ENCODE results near the gene SUSD4. TPM values are rescaled to one million over a fixed set of nuclear protein-coding genes. Genes with fewer than 3 reads are reported as not detected.

SUSD4 gene
- total and polyA plus RNA-seq, 2 donors (not counting 3 experiments of a cell fraction or from before 2014, with no cell fraction given): not detected

DNA sequence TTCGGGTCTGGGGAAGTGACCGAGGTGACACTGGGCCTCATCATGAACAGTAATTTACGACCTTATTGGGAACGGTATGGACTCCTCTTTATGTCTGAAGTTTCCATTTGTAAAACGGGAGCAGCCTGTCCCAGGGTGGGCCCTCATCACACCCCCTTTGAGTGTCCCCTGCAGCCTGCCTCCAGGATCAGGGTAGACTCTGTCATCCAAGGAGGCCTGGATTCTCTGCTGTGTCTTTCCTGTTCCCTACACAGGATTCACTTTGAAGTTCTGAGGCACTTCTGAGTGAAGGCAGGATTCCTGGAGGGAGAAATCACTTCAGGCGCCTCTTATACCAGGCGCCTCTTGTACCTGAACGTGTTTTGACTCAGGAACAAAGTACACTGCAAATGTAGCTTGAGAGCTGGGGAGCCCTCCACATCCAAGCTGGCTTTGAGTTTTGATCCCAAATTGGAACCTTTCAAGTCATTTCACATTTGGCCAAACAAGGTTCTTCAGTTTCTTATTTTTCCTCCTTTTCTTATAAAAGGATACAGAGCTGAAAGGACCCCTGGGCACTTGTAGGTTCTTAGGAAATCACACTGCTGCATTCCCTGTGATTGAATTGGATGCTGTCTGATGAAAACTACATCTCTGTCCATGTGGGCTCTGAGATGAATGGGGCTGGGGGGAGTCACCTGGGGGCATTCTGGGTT, 106.0 kb downstream of the SUSD4 start:
- Histone ChIP-seq H3K27ac (ENCODE audit: insufficient read depth, low read depth, low read length) (no peak overlapping the region), H3K27me3 (ENCODE audit: control insufficient read depth in 2 of 2, insufficient read depth in 2 of 2, low read length in 2 of 2) (peaks cover 0 to 3% of the 10 kb centered on the region in 2 experiments), H3K36me3 (ENCODE audit: control insufficient read depth in 2 of 2, extremely low read depth in 1 of 2, insufficient read depth in 2 of 2, low read length in 2 of 2) (no peaks in the 10 kb centered on the region), H3K9me3 (replicated peaks; ENCODE audit: control insufficient read depth, insufficient read depth, low read length) (no peaks in the 10 kb centered on the region), H3K4me1 (ENCODE audit: control insufficient read depth, extremely low read depth, insufficient read depth, low read length) (no peaks in the 10 kb centered on the region), H3K79me2 (ENCODE audit: control insufficient read depth, insufficient read depth, low read length) (no peaks in the 10 kb centered on the region), H3K9ac (replicated peaks; ENCODE audit: extremely low read depth, insufficient read depth, low read length) (no peak overlapping the region), H3K9me1 (replicated peaks; ENCODE audit: control insufficient read depth, extremely low read depth, insufficient read depth, low read length) (no peaks in the 10 kb centered on the region), H2AFZ (ENCODE audit: low read depth, low read length) (no peak overlapping the region), H4K20me1 (replicated peaks; ENCODE audit: control insufficient read depth, extremely low read depth, insufficient read depth, low read length) (no peaks in the 10 kb centered on the region), H3K4me3 (replicated peaks in 1 of 3; ENCODE audit: insufficient read depth in 1 of 3, low read depth in 1 of 3, low read length in 3 of 3) (no peak overlapping the region), H3K4me2 (ENCODE audit: insufficient read depth, low read length) (no peak overlapping the region)
- no TSS peak for BruUV-seq (replicated peaks)
- ChIA-PET POLR2A (no interaction called here), CTCF (no interaction called here)
- DNase-seq (ENCODE audit: low read depth, low spot score): no peak
- TF ChIP-seq JUN (IDR thresholded peaks at IDR 0.05; ENCODE audit: borderline replicate concordance, insufficient read depth, insufficient read length, low read depth): no peak
- no peak for TF ChIP-seq POLR2AphosphoS5 (IDR thresholded peaks at IDR 0.05; ENCODE audit: insufficient read depth, low read depth, low read length)
- TF ChIP-seq MYC (IDR thresholded peaks at IDR 0.05; ENCODE audit: low read depth, low read length): no peak
- no peak for TF ChIP-seq EZH2 (IDR thresholded peaks at IDR 0.05; ENCODE audit: borderline replicate concordance, low read depth, low read length, severe bottlenecking)
- TF ChIP-seq, protein P1, sequence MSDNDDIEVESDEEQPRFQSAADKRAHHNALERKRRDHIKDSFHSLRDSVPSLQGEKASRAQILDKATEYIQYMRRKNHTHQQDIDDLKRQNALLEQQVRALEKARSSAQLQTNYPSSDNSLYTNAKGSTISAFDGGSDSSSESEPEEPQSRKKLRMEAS (IDR thresholded peaks at IDR 0.05; ENCODE audit: insufficient read depth, insufficient read length): no peak
- TF ChIP-seq GATA2 (IDR thresholded peaks at IDR 0.05; ENCODE audit: insufficient read depth, insufficient read length, low read depth, low read length): no peak
- no peak for TF ChIP-seq POLR2A (IDR thresholded peaks at IDR 0.05; ENCODE audit: low read depth, low read length)
- no peak for TF ChIP-seq CTCF (IDR thresholded peaks at IDR 0.05; ENCODE audit: extremely low read depth in 1 of 2, insufficient read depth in 1 of 2, low read depth in 1 of 2, low read length in 2 of 2)
- intact Hi-C loops (cut with micrococcal nuclease) (no loop called here), dilution Hi-C loops (cut with MboI; ENCODE audit: extremely low pct_ligation_motif_present, low sequenced_read_pairs) (no loop called here)
- FAIRE-seq: no peak
